Stimulated activated CD8-positive, alpha-beta memory T cell treated with anti-CD3 and anti-CD28 coated beads, Interleukin-12 subunit alpha, Interleukin-12 subunit beta, amount 100 ng/mL, for 1 hour (primary cell): ENCODE results near the gene APBB1IP.
"Not testable (repeated sequence)": the region's sequence is repeated elsewhere in the genome, so short reads cannot be mapped to it uniquely, and the experiment has no call there.

Experiments used
- DNase-seq: peaks from one replicate; pipeline ENCODE4 v3.0.0-alpha.2; 2020; ENCODE audit warnings: low read depth

Gene APBB1IP

GRCh38 chr10:26437637-26438461 lies at the start of gene APBB1IP:
Gene APBB1IP (plus strand): TSS chr10:26438341. CDS start chr10:26492327, 53,986 bp downstream.
- no peak for DNase-seq

- no peak for DNase-seq
These were observed 48.6 kb upstream of the APBB1IP start for GRCh38 chr10:26389533-26389932.

GRCh38 chr10:26391701-26392695 lies 46.1 kb upstream of the APBB1IP start:
- DNase-seq = no peak

GRCh38 chr10:26398353-26398752 lies 39.8 kb upstream of the APBB1IP start:
- DNase-seq = not testable (repeated sequence)

GRCh38 chr10:26407406-26407969 lies 30.7 kb upstream of the APBB1IP start:
- no peak for DNase-seq

- DNase-seq = no peak
These were observed 29.2 kb upstream of the APBB1IP start for GRCh38 chr10:26408858-26409494.

- DNase-seq = no peak
These were observed 27.8 kb upstream of the APBB1IP start for GRCh38 chr10:26410356-26410755.

- no peak for DNase-seq
These were observed 25.2 kb upstream of the APBB1IP start for GRCh38 chr10:26412932-26413331.

GRCh38 chr10:26413375-26413774 lies 24.8 kb upstream of the APBB1IP start:
- DNase-seq = no peak

GRCh38 chr10:26417136-26417535 lies 21.0 kb upstream of the APBB1IP start:
- DNase-seq = no peak

- DNase-seq = no peak
These were observed 15.2 kb upstream of the APBB1IP start for GRCh38 chr10:26422977-26423376.

GRCh38 chr10:26423722-26424121 lies 14.4 kb upstream of the APBB1IP start:
- no peak for DNase-seq

- no peak for DNase-seq
These were observed 7.4 kb upstream of the APBB1IP start for GRCh38 chr10:26430641-26431163.

- DNase-seq = no peak
These were observed 5.2 kb upstream of the APBB1IP start for GRCh38 chr10:26432938-26433337.

- DNase-seq = no peak
These were observed 2.3 kb upstream of the APBB1IP start for GRCh38 chr10:26435852-26436251.

- no peak for DNase-seq
These were observed 1.3 kb upstream of the APBB1IP start for GRCh38 chr10:26436848-26437247.

- peak; percentile 59 for DNase-seq
These were observed 597 bp downstream of the APBB1IP start for GRCh38 chr10:26438534-26439341.

- no peak for DNase-seq
These were observed 1.4 kb downstream of the APBB1IP start for GRCh38 chr10:26439406-26440087.

- no peak for DNase-seq
These were observed 1.9 kb downstream of the APBB1IP start for GRCh38 chr10:26440088-26440470.
